Activated T-helper 2 cell treated with anti-CD3 and anti-CD28 coated beads, Interferon-gamma antibody, Interleukin-2, Interleukin-4, amounts not matched to agents 10 μg/mL and 5 μg/mL and 100 μg/mL, durations not matched to agents 14 hours and 24 hours and 36 hours (primary cell): Measurements from ENCODE around the gene TMEM98. TPM values are rescaled to one million over a fixed set of nuclear protein-coding genes. Genes with fewer than 3 reads are reported as not detected.
A peak's percentile ranks its signal among the peaks of the same experiment; 100 is the strongest.

Experiments
- DNase-seq: peaks from one replicate; pipeline ENCODE4 v3.0.0; 2021; ENCODE audit warnings: low spot score
- H3K27ac Mint-ChIP-seq: one replicate; pipeline ENCODE4 v1.8.0; 2021; ENCODE audit warnings: mixed read lengths
- H3K27me3 Mint-ChIP-seq: one replicate; pipeline ENCODE4 v1.8.0; 2021; ENCODE audit warnings: low read depth, mixed read lengths
- H3K36me3 Mint-ChIP-seq: one replicate; pipeline ENCODE4 v1.8.0; 2021; ENCODE audit warnings: low read depth, mixed read lengths
- H3K4me1 Mint-ChIP-seq: one replicate; pipeline ENCODE4 v1.8.0; 2021; ENCODE audit warnings: low read depth, mixed read lengths
- H3K4me3 Mint-ChIP-seq: one replicate; pipeline ENCODE4 v1.8.0; 2021; ENCODE audit warnings: low read depth, mild to moderate bottlenecking, moderate library complexity, mixed read lengths
- H3K9me3 Mint-ChIP-seq: one replicate; pipeline ENCODE4 v1.8.0; 2021; ENCODE audit warnings: mixed read lengths
- intact Hi-C: fragments of 100-400 bp; cut with micrococcal nuclease; formaldehyde crosslinking; loops from one replicate; pipeline ENCODE4 v1.15.1; 2023
- total RNA-seq: library from RNA; stranded (reverse); gene quantifications from 2 replicates; pipeline ENCODE4 v1.2.3, GENCODE V29; 2022

TMEM98 gene
- total RNA-seq, 1 donor from 2014 or later = 19.3 TPM

DNA sequence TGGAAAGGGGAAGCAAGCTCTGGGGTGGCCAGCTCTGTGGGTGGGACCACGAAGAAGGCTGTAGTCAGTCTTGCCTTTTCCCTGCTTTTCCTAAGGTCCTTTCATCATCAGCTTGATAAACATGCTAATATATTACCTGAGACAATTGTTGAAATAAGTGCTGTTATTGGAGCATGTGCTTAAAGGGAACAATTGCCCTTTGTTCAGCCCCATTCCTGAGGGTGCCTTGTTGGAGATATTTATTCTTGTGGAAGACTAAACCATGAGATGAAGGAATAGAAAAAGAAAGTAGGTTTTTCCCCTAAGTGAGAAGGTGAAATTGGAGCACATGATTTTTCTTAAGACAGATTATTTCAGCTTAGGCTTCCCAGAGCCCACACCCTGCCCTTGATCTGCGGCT is 7.8 kb downstream of the TMEM98 start:
- no peaks in the 10 kb centered on the region for H3K9me3 Mint-ChIP-seq
- peaks cover 11% of the 10 kb centered on the region for H3K27me3 Mint-ChIP-seq
- H3K4me3 Mint-ChIP-seq = no peak overlapping the region
- DNase-seq = no peak
- no peak overlapping the region for H3K27ac Mint-ChIP-seq
- H3K4me1 Mint-ChIP-seq = peaks cover 6% of the 10 kb centered on the region
- intact Hi-C loops = loop anchor here (2.0 kb wide), 1 partner anchor 59 kb away; the partner anchor contains the start of gene MYO1D
- peaks cover 1% of the 10 kb centered on the region for H3K36me3 Mint-ChIP-seq

- H3K9me3 Mint-ChIP-seq = peaks cover 2% of the 10 kb centered on the region
- no peak overlapping the region for H3K27ac Mint-ChIP-seq
- peaks cover 6% of the 10 kb centered on the region for H3K4me1 Mint-ChIP-seq
- intact Hi-C loops = loop anchor here (2.0 kb wide), 1 partner anchor 60 kb away; the partner anchor contains the start of gene MYO1D
- peaks cover 7% of the 10 kb centered on the region for H3K36me3 Mint-ChIP-seq
- H3K27me3 Mint-ChIP-seq = peaks cover 10% of the 10 kb centered on the region
- DNase-seq = no peak
- H3K4me3 Mint-ChIP-seq = no peak overlapping the region
Measured at GRCh38 chr17:32936186-32936893, 8.4 kb downstream of the TMEM98 start.

DNA sequence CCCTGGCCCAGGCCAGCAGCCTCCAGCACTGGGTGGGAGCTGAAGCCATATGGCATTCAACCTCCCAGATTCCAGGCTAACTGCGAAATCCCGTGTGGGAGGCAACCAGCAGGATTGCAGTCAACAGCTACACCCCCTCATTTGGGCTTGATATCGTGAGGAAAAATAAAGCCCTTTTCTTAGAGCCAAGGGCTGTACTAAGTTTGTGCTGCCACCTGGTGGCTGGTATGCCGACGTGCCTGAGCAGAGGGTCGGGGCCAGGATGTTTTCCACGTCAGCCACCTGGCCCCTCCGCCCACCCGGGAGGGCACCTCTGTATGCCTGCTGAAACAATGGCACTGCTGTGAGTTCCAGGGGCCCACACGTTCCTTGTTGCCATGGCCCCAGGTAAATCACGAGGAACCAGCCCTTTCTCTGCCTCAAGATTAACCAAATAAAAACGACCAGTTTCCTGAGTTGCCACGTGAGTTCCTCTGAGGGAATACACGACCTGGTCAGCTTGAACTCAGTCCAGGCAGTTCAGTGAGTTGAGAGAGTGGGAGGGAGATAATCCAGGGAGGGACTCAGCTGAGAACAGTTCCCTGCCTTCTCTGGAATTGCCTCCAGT is 9.0 kb downstream of the TMEM98 start:
- no peak overlapping the region for H3K4me3 Mint-ChIP-seq
- peaks cover 4% of the 10 kb centered on the region for H3K9me3 Mint-ChIP-seq
- no peak overlapping the region for H3K27ac Mint-ChIP-seq
- peaks cover 4% of the 10 kb centered on the region for H3K27me3 Mint-ChIP-seq
- peaks cover 6% of the 10 kb centered on the region for H3K4me1 Mint-ChIP-seq
- peak; percentile 56 for DNase-seq
- H3K36me3 Mint-ChIP-seq = peaks cover 10% of the 10 kb centered on the region
- intact Hi-C loops = loop anchor here (1.0 to 2.0 kb wide), 2 partner anchors 60 to 154 kb away; partner anchors contain the start of gene MYO1D

GRCh38 chr17:32940706-32941390 is 12.9 kb downstream of the TMEM98 start:
- no peak for DNase-seq
- peaks cover 4% of the 10 kb centered on the region for H3K9me3 Mint-ChIP-seq
- no peak overlapping the region for H3K27ac Mint-ChIP-seq
- H3K4me1 Mint-ChIP-seq = peaks cover 6% of the 10 kb centered on the region
- peaks cover 6% of the 10 kb centered on the region for H3K27me3 Mint-ChIP-seq
- no peak overlapping the region for H3K4me3 Mint-ChIP-seq
- intact Hi-C loops = loop anchor here (2.0 kb wide), 1 partner anchor 58 kb away; no protein-coding TSS in a partner anchor
- peaks cover 10% of the 10 kb centered on the region for H3K36me3 Mint-ChIP-seq

DNA sequence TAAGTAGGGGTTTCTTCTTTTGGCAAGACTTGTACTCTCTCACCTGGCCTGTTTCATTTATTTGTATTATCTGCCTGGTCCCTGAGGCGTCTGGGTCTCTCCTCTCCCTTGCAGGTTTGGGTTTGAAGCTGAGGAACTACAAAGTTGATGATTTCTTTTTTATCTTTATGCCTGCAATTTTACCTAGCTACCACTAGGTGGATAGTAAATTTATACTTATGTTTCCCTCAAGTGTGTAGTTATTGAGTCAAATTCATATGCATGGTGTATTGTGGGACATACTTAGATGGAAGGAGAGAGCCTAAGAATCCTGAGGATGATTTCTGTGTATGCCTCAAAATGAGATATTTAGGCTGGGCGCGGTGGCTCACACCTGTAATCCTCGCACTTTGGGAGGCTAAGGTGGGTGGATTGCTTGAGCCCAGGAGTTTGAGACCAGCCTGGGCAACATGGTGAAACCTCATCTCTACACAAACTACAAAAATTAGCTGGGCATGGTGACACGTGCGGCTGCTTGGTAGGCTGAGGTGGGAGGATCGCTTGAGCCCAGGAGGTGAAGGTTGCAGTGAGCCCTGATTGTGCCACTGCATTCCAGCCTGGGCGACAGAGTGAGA is 13.6 kb downstream of the TMEM98 start:
- Mint-ChIP-seq H3K27me3 (peaks cover 4% of the 10 kb centered on the region), H3K4me1 (peaks cover 6% of the 10 kb centered on the region), H3K4me3 (no peak overlapping the region), H3K27ac (no peak overlapping the region), H3K9me3 (peaks cover 4% of the 10 kb centered on the region), H3K36me3 (peaks cover 10% of the 10 kb centered on the region)
- DNase-seq = no peak
- intact Hi-C loops = loop anchor here (2.0 kb wide), 1 partner anchor 57 kb away; no protein-coding TSS in a partner anchor

GRCh38 chr17:32943206-32943605 is 15.3 kb downstream of the TMEM98 start:
- no peaks in the 10 kb centered on the region for H3K4me1 Mint-ChIP-seq
- peaks cover 10% of the 10 kb centered on the region for H3K36me3 Mint-ChIP-seq
- peaks cover 13% of the 10 kb centered on the region for H3K27me3 Mint-ChIP-seq
- no peak overlapping the region for H3K4me3 Mint-ChIP-seq
- H3K27ac Mint-ChIP-seq = no peak overlapping the region
- DNase-seq = no peak
- intact Hi-C loops = no loop called here
- peaks cover 4% of the 10 kb centered on the region for H3K9me3 Mint-ChIP-seq

DNA sequence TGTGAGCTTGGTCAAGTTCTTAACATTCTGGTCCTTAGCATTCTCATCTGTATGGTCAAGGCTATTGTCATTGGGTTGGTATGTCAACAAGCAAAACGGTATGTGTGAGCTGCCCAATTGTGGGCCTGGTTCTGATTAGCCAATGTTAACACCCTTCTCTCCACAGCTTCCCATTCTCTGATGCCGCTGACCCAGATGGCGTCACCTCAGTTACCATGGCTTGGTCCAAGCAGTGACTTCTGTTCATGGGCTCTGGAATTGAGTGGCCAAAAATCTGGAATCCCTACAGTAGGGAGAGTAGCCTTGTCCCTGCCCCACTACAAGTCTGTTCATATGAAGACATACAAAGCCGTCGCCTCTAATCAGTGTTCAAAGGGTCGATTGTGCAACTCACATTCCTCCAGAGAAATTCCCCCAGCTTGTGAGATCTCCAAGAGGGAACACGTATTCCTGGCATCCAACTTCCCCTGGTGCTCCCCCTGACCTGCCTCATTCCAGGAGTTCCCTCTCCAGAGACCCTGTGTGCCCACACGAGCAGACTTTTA is 15.8 kb downstream of the TMEM98 start:
- peaks cover 4% of the 10 kb centered on the region for H3K9me3 Mint-ChIP-seq
- H3K4me1 Mint-ChIP-seq = no peaks in the 10 kb centered on the region
- H3K36me3 Mint-ChIP-seq = peaks cover 10% of the 10 kb centered on the region
- peaks cover 16% of the 10 kb centered on the region for H3K27me3 Mint-ChIP-seq
- intact Hi-C loops = no loop called here
- H3K4me3 Mint-ChIP-seq = no peak overlapping the region
- DNase-seq = no peak
- no peak overlapping the region for H3K27ac Mint-ChIP-seq

DNA sequence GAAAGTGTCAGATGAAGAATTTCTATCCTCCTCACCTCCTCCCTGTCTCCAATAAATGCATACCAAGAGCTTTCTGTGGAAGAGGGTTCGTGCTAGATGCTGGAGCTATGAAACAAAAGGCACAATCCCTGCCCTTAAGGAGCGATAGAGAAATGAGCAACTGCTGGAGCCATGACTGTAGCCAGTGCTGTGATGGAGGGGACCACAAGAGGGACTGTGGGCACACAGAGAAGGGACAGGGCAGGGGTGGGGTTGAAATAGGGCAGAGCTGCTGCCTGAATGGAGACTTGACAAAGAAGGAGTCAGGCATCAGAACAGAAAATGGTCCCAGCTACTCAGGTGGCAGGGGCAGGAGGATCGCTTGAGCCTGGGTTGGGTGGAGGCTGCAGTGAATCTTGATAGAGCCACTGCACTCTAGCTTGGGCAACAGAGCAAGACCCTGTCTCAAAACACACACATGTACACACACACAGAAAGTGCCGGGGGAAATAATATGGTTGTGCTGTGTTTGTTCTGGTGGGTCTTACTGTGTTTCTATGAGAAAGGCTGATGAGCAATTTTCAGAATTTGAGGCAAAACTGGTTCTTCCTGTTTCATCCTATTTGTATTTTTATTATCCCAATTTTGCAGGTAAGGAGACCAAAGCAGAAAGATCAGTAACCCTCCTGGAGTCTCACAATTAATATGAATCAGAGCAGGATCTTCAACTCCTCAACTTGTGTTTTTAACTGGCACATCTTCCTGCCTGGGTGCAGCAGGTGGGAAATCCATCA is 16.5 kb downstream of the TMEM98 start:
- H3K4me1 Mint-ChIP-seq = no peaks in the 10 kb centered on the region
- no peak overlapping the region for H3K27ac Mint-ChIP-seq
- intact Hi-C loops = no loop called here
- H3K27me3 Mint-ChIP-seq = peaks cover 19% of the 10 kb centered on the region
- DNase-seq = no peak
- peaks cover 4% of the 10 kb centered on the region for H3K9me3 Mint-ChIP-seq
- H3K36me3 Mint-ChIP-seq = peaks cover 10% of the 10 kb centered on the region
- no peak overlapping the region for H3K4me3 Mint-ChIP-seq

DNA sequence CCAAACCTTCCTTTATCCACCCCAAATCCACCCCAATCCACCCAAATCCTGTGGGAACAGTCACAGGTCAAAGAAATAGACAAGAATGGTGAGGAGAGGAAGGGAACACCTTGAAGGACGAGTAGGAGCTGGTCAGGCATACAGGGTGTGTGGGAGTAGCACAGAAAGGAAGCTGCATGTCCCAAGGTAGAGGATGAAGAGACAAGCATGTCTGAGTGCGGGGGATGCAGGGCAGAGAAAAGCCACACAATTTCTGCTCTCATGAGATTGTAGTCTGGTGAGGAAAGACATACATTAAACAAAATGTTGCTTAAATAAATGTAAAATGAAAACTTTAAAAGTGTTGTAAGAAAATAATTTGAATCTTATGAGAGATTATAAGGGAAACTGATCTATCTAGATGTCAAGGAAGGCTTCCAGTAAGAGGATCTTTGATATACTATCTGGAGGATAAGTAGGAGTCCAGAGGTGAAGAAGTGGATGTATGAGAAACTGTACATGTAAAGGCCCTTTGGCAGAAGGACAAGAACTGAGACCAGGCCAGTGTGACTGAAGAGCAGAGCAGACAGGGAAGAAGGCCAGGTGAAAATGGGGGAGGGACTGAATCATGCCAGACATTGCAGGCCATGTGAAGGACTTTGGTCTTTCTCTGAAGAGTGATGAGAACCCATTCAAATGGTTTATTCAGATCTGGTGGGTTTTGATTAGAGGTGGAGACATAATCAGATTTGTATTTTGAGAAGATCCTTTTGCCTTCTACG is 18.6 kb downstream of the TMEM98 start:
- peaks cover 23% of the 10 kb centered on the region for H3K27me3 Mint-ChIP-seq
- peaks cover under 1% of the 10 kb centered on the region for H3K9me3 Mint-ChIP-seq
- no peak overlapping the region for H3K4me3 Mint-ChIP-seq
- intact Hi-C loops = no loop called here
- no peak overlapping the region for H3K27ac Mint-ChIP-seq
- DNase-seq = no peak
- no peaks in the 10 kb centered on the region for H3K4me1 Mint-ChIP-seq
- no peaks in the 10 kb centered on the region for H3K36me3 Mint-ChIP-seq

DNA sequence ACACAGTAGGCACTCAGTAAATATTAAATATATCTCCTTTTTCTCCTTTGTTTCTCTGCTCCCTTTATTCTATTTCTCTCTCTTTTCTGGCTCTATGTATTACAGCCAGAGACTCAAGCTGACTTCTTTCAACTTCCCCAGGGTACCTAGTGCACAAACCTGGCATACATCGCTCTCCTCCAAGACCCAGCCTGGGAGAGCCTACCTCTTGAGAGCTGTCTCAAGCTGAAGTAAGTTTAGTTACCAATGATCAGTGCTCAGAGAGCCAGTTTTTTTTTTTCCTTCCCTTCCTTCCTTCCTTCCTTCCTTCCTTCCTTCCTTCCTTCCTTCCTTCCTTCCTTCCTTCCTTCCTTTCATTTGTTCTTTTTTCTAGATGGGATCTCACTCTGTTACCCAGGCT is 19.8 kb downstream of the TMEM98 start:
- DNase-seq = no peak
- intact Hi-C loops = no loop called here
- H3K4me1 Mint-ChIP-seq = no peaks in the 10 kb centered on the region
- H3K27ac Mint-ChIP-seq = no peak overlapping the region
- H3K9me3 Mint-ChIP-seq = no peaks in the 10 kb centered on the region
- peaks cover 31% of the 10 kb centered on the region for H3K27me3 Mint-ChIP-seq
- H3K4me3 Mint-ChIP-seq = no peak overlapping the region
- no peaks in the 10 kb centered on the region for H3K36me3 Mint-ChIP-seq

GRCh38 chr17:32949181-32949580 is 21.2 kb downstream of the TMEM98 start:
- peaks cover 36% of the 10 kb centered on the region for H3K27me3 Mint-ChIP-seq
- no peaks in the 10 kb centered on the region for H3K4me1 Mint-ChIP-seq
- no peaks in the 10 kb centered on the region for H3K36me3 Mint-ChIP-seq
- no peak overlapping the region for H3K4me3 Mint-ChIP-seq
- no peak overlapping the region for H3K27ac Mint-ChIP-seq
- no peaks in the 10 kb centered on the region for H3K9me3 Mint-ChIP-seq
- DNase-seq = no peak
- intact Hi-C loops = no loop called here
